Stimulated activated CD4-positive, alpha-beta T cell treated with anti-CD3 and anti-CD28 coated beads, Interleukin-2, amount 100 ng/mL, for 24 hours (primary cell): ENCODE data around the gene CIB4.

Experiments
- DNase-seq, 2 donors: peaks; one replicate each; pipeline ENCODE4 v3.0.0-alpha.2; 2020

CIB4 gene

DNA sequence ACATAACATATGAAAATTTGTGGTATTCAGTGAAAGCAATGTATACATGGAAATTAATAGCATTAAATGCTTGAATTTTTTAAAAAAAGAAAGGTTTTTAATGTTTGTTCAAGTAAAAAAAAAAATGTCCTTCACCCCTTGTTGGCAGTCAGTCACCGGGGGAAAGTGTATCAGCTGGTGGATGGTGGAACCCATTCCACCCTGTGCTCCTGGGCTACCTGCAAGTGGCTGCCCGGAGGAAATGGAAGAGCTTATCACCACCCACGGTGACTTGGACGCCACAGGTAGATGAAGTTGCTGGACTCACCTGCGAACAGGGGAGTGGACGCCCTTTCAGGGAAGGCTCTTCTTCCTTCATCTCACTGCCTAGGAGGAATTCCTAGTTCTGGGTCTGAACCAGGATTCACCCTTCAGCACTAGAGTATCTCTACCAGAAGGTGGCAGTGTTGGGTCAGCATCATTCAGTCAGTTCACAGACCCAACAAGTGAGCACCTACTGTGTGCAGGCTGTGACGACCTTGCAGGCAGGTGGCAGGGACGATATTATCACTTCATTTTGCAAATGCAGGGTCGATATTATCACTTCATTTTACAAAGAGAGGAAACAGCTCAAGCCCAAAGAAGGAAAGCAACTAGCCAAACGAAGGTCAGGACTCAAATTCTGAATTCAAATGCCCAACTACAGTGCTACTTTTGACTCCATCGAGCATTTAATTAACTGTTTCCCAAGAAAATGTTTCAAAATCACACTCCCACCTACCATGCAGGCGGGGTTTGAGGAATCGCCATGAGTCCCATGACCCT lies 35.8 kb downstream of the CIB4 start:
- DNase-seq: peak; percentile 22 to 39

DNA sequence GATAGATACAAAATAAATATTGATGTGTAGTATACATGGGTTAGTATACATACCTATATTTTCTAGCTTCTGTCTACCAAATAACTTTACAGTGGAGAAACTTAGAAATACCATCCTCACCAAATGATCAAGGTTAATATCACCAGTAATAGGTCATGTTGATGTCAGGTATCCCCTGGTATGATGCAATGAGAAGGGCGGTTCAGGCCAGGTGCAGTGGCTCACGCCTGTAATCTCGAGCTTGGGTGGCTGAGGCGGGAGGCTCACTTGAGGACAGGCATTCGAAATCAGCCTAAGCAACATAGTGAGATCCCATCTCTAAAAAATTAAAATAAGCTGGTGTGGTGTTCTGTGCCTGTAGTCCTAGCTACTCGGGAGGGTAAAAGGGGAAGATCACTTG lies 38.6 kb downstream of the CIB4 start:
- DNase-seq: no peak

DNA sequence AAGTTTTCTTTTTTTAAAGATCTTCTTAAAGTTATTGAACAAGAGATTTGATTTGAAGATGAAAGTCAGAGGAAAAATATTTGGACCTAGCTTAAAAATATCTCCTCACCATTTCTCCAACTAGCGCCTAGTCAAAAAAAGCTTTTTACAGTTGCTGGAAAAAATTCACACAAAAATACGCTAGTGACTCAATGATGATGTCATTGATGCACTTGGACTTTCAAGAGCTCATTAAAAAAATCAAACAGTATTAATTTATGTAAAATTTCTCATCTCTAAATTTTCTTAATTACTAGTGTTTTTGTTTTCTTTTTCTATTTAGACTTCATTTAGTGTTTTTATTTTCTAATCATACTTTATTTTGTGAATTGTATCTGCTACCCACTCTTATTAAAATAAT lies 41.8 kb downstream of the CIB4 start:
- DNase-seq: no peak

DNA sequence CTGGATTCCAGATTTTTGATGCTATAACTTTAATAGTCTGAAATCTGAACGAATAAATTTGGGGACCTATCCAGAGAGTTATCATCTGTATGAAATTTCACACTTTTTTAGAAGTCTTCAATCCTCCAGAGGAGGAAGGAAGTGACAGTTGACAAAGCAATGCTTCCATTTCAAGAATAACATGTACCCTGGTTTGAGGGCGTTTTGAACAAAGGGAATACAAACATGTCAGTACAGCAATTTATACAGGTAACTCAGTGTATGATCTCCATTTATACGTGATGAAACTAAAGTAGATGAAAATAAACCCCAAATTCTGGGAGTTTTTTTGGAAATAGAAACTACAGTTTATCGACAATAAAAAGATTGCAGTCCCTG lies 42.2 kb downstream of the CIB4 start:
- no peak for DNase-seq

DNA sequence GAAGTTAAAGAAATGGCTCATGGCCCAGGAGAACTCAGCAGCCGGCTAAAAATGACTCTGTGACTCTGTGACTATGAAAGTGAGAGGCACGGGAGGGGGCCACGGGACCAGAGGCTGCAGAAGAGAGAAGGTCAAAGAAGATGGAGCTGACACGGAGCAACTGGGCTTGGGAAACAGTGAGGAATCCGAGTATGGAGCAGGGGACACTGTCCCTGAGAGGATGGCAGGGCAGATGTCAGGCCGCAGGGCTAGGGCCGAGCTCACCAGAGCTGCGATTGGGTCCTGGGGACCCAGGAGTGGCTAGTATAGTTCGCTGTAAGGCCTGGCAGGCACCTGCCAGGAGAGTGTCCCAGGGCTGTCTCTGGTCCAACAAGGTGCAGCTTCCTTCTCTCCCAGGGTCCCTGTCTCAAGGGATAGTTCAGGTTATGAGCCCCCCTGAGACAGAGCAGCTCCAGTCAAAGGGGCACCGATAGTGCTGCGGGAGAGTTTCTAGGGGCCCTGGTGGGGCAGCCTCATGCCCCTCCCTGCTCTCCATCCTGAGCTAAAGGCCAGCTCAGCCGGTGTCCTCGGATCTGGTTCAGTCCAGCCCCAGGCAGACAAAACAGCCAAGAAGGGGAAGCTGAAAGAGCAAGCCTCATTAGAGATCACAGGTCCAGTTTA lies 42.7 kb downstream of the CIB4 start:
- no peak for DNase-seq

DNA sequence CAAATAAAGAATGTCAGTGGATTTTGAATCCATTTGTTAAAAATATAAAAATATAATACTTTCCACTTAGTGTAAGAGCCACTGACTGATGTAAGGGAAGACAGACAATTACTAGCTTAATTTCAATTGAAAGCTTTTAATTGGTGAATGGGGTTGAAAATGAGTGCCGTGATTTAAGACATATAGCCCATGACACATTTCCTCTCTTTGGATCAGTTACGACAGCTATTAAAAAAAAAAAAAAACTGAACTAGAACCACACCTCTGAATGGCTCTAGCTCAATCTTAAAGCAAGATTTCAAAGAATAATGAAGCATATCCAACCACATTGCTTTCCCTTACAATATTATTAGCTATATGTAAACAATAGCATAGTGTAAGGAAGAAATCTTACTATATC lies 44.0 kb downstream of the CIB4 start:
- no peak for DNase-seq

DNA sequence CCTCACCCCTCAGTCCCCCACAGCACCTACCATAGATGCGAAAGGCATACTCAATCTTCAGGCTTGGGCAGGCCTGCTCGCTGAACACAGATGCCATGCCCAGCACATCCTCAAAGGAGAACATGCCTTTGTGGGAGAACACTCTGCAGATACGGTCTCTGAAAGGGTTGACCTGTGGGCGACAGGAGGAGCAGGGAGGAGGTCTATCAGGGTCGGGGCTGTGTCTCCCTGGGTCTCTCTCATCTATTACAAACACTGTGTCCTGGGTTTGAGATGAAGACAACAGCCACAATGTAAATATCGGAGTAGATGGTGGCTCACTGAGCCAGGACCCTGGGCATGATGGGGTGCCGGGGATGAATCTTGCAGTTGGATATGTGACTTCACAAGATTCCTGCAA lies 46.0 kb downstream of the CIB4 start:
- DNase-seq: no peak

DNA sequence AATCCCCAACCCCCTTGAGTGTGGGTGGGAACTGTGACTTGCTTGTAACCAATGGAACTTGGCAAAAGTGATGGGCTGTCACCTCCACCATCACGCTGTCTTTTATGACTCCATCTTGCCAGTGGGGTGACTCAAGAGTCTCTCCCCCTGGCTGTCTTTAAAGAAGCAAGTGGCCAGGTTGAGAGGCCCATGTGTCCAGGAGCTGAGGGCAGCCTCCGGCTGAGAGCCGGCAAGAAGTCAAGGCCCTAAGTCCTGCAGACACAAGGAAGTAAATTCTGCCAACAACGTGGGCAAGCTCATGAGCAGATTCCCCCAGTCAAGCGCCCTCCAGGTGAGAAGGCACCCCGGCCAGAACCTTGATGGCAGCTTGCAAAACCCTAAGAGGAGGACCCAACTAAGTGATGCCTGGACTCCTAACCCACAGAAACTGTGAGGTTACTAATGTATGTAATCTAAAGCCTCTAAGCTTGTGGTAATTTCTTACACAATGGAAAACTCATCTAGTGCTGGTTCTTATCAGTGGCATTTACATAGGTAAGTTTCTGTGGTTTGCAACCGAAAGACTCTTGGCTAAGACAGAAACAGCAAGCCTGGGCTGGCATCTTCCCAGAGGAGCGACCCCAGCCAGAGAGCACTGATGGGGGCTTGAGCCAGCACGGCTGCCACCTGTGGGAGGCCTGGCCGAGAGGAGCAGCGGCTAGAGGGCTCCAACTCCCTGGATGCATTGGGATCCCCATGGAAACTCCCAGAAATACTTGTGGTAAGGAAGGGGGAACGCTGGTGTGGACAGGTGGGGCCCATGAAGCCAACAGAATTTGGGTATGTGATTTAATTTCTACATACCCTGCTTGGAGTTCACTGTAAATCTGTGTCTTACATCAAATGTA lies 49.3 kb downstream of the CIB4 start:
- DNase-seq: no peak

DNA sequence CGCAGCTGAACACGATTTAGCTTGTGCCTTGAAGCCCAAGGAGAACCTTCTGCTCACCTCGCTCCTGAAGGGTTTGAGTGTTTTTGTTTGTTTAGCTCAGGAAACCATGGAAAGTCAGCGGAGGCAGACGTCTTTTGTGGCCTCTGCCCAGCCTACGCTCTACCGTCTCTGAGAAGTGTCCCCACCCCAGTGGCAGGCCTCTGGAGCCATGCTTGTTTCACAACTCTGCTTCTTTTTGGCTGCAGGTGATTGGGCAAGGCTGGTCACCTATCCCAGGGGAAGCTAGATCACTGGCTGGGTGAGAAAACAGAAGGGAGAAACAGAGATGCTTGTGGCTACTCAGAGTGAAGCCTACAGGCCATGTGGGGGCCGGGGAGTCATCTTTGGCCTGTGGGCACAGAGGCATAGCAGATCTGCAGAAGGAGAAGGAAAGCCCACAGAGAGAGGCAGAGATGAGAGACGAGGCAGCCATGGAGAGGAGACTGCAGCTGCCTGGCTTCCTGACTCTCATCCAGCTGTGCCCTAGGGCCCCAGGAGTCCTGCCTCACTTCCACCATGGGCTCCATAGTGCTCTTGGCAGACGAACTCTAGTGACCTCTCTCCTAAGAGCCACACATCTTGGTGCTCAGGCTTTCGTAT lies 50.1 kb downstream of the CIB4 start:
- no peak for DNase-seq

DNA sequence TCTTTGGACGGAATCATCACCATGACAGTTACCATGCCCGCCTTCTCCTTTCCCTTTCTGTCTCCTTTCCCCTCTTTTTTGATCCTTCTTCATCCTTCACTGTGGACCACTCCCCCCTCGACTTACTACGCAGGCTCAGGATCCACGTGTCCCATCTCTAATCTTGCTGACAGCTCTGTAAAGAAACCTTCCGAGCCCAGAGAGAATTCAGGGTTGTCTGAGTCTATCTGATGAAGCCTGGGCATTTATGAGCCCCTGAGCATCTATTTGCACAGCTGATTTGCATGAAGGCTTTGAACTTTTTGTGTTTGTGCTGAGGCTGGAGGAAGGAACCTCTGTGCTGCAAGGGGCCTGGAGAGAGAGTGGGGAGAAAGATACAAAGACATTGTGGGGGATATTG lies 50.7 kb downstream of the CIB4 start:
- no peak for DNase-seq

DNA sequence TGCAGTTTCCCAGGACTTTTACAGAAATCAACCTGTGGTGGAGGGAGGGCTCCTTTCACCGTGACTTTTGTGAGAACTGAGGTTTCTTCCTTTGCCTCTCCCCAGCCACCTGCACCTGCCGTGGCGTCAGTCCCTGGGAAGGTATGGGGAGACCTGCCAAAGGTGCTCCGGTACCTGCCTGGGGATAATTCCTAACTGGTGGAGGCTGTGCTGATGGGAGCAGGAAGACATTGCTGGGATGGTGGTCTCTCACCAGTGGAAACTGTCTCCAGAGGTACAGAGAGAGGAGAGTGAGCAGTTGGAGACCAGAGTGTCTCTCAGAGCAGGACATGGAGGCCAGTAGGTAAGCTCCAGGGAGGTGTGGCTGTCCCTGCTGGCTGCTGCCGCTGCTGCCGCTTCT lies 52.6 kb downstream of the CIB4 start:
- DNase-seq: no peak

DNA sequence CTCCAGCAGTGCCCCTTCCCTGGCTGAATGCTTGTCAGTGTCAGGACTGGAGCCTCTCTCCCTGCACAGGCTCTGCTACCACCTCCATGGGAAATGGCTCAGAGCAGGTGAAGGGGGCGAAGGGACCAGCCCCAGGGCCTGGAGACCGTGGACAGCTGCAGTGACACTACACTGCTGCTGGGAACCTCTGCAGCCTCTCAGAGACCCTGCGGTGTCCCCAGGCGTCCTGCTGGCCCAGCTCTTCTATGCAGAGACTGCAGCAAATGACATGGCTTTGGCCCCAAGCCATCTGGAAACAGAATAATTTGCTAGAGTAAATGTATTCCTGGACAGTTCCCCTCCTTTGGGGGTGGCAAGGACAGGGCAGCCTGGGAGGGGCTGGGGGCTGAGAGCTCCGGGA lies 53.2 kb downstream of the CIB4 start:
- DNase-seq: no peak

DNA sequence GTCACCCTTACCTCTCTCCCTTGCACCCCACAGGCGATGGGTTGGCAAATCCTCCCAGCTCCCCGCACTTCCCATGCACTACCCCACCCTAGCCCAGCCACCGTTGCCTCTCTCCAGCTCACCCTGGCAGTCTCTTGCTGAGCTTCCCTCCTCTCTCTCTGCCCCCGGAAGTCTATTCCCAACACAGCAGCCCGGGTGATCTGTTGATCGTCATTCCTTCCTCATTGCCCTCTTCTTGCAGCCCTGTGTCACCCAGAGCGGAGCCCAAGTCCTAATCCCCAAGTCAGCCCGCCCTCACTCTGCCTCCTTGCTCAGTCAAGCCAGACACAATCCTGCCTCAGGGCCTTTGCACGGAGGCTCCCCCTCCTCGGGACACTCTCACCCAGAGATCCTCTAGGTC lies 55.2 kb downstream of the CIB4 start:
- no peak for DNase-seq

DNA sequence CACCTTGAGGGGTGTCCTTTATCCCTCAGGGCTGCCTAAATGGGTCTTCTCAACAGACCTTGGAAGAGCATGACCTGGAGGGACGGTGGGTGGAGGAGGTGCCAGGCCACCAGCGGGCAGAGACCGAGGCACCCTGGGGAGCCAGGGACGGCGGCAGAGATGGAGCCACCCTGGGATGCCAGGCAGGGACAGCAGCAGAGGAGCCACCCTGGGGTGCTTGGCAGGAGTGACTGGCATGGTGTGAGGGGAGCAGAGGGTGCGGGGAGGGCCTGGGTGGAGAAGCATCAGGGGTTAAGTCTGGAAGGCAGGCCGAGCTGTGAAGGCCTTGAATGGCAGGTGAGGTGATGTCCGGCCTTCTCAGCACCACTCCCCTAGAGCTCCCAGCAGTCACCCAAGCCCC lies 56.1 kb downstream of the CIB4 start:
- DNase-seq: no peak

DNA sequence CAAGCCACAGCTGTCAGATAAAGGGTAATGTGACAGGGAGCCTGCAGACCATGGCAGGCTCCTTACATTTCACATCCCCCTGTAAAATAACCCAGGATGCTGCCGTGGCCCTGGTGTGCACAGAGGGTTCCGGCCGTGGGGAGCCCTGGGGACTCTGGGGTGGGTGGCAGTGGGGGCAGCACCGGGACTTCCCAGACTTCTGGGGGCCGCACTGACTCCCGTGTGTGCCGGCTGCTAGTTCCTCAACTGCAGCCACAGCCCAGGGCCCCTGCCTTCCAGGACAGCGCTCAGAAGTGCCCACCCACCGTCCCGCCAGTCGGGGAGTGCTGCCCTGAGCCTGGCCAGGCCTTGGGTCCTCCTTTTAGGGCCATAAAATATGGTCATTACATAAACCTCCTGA lies 56.5 kb downstream of the CIB4 start:
- DNase-seq: no peak

DNA sequence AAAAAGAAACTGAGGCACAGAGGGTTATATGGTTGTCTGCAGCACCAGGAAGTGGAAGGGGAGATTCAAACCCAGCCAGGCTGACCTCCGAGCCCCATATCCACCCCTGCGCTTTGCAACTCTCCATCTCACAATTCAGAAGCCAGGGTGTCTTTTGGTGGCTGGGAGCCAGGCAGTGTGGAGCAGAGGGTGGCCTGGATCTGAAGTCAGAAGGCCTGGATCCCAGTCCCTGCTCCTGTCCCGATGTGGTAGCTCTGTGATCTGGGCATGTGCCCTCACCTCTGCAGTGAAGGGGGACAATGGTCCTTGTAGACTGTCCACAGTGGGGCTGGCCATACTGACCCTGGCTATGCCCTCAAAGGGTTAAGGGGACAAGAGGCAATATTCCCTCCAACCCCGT lies 57.0 kb downstream of the CIB4 start:
- DNase-seq: no peak

DNA sequence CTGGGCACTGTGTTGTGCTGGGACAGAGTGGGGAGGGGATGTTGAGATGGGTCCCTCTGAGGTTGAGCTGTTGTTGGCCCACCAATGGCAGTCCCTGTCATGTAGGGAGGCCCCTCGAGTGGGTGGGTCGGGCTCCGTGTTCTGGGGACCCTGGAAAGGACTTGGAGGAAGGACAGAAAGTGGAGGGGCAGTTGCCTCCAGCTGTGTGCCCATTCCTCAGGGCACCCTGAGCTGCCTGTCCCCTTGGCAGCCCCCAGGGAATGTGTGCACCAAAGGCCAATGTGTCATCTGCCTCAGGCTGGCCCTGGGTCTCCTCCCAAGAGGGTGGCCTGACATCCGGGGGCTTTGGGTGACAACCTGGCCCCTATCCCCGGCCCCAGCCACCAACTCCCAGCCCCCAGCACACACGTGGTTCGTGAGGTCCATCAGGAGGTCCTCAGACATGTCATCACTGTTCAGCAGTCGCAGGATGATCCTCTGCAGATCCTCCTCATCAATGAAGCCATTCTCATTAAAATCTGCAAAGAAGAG lies 57.7 kb downstream of the CIB4 start:
- DNase-seq: no peak

DNA sequence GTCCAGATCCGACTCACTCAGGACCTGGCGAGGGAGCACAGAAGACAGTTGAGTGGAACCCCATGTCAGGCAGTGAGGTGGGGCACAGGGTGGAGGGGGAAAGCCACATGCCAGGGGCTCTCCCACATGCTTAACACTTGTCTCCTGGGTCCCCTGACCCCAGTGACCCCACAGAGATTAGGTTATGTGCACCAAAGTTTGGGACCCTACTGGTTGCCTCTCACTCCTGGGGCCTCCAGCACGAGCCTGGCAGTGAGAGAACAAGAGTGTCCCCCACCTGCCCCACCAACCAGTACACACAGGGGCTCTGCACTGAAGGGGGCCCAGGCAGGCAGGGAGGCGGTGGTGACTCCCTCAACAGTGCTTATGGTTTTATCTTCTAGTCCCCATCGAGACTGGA lies 58.3 kb downstream of the CIB4 start:
- DNase-seq: no peak

DNA sequence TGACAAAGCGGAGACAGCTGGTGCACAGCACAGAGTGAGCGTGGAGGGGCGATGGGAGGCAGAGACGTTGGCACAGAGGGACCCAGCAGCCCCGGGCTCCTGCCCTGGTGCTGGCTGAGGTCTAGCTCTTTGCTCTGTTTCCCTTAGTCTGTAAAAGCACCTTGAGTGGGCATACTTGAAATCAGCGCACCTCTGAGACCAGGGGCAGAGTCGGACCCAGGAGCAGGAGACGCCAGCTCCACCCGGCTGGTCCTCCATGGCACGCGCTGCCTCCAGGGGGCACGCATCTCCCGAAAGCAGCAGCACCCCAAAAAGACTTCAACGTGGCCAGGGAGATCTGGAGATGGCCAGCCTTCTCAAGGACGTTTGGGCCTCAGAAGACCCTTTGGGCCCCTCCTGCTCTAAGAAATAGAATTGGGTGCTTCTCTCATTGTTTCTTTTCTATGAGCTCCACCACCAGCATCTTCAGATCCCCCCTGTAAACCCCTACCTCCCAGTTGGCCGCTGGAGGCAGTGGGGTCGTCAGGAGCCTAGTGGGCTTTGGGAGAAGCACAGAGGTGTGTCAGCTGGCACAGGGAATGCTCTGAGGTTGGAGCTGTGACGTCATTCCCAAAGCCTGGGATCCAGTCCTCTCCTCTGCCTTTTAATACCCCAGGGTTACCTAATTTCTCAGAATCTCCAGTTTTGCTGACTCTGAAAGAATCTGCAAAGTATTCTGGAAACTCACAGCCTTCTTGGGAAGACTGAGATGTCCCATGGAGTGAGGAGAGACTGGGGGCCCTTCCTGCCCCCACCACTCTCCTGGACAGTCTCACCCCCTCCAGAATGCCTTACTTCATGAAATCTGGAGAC lies 58.9 kb downstream of the CIB4 start:
- DNase-seq: no peak

DNA sequence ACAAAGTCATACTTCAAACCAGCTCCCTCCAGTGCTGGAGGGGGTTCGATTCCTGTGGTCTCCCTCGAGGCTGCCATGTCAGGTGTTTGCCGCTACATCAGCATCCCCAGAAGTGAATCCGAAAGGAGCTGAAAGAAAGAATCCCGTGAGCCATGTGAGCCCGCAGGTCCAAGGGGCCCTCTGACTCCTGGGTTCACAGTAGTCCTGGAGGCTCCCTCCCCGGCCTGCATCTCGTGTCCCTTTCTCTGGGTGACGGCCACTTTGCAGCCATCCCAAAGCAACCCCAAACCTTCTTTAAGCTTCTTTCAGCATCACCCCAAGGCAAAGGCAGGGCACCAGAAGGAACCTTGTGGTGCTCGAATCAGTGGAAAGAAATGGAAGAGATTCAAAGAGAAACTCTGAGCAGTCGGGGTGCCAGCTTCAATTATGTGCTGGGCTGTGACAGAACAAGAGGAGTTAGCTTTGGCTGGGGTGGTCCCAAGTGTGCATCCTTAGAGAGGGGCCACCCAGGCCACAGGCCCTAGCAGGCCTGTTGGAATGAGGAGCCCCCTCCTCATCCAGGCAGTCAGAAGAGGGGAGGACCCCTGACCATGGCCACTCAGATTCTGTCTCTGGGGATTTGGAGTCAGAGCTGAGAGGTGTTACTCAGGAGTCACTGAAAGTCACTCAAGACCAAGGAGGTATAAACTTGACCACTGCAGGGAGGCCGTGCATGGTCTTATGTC lies 59.7 kb downstream of the CIB4 start:
- no peak for DNase-seq

DNA sequence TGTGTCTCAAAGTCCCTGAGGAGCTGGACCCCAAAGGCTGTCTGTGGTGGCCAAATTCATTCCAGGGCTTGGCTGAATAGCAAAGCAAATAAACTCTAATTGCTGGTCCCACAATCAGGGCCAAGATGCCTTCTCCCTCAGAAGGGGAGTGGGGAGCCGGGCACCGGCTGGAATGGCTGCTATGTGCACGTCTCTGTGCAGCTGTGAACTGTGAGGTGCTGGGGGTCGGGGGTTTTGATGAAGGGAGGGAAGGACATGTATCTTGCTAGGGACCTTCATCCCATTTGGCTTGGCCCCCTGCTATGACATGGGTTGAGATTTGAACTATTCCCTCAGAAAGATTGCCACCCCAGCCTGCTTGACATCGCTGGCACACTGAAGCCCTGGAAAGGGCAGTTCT lies 60.4 kb downstream of the CIB4 start:
- DNase-seq: no peak
